ENCODE measurements around the gene PCK2. TPM values are rescaled to one million over a fixed set of nuclear protein-coding genes. Genes with fewer than 3 reads are reported as not detected.
A peak's percentile ranks its signal among the peaks of the same experiment; 100 is the strongest.

The PCK2 gene
- total RNA-seq, 2 experiments from 2014 or later, result 57.4 to 60.3 TPM

DNA sequence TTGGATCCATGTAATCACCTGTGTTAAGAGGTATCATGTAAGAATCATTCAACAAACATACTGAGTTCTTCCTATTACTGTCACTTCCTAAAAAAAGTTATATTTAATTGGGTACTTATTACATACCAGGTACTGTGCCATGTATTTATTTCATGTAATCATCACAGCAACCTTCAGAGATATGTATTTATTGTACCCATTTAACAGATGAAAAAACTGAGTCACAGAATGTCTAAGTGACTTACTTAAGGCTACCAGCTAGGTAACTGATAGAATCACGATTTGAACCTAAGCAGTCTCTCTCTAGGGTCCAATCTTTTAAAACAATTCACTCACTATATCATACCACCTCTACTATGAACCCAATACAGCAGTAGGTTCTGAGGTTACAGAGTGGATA lies 50.3 kb downstream of the PCK2 start:
- H3K4me1 Mint-ChIP-seq, result peaks cover 62% of the 10 kb centered on the region
- H3K27ac Mint-ChIP-seq, result peak overlapping the region; percentile 56
- peak overlapping the region; percentile 100 for H3K4me3 Mint-ChIP-seq
- peaks cover 72% of the 10 kb centered on the region for H3K36me3 Mint-ChIP-seq (ENCODE audit: low read depth)
- no peaks in the 10 kb centered on the region for H3K27me3 Mint-ChIP-seq
- no peak for DNase-seq
- POLR2A ChIA-PET, result no interaction called here
- CTCF ChIA-PET, result interaction anchor here (2.3 kb wide), 1 partner anchor 17 kb away, joined by 14 read pairs; the partner anchor contains the start of gene IRF9
- H3K9me3 Mint-ChIP-seq, result no peaks in the 10 kb centered on the region

- no peaks in the 10 kb centered on the region for H3K27me3 Mint-ChIP-seq
- POLR2A ChIA-PET, result interaction anchor here (3.6 kb wide), 1 partner anchor 15 kb away, joined by 25 read pairs; the partner anchor contains the start of gene IRF9
- peak overlapping the region; percentile 99 for H3K27ac Mint-ChIP-seq
These were observed 51.1 kb downstream of the PCK2 start for GRCh38 chr14:24145219-24145618.

DNA sequence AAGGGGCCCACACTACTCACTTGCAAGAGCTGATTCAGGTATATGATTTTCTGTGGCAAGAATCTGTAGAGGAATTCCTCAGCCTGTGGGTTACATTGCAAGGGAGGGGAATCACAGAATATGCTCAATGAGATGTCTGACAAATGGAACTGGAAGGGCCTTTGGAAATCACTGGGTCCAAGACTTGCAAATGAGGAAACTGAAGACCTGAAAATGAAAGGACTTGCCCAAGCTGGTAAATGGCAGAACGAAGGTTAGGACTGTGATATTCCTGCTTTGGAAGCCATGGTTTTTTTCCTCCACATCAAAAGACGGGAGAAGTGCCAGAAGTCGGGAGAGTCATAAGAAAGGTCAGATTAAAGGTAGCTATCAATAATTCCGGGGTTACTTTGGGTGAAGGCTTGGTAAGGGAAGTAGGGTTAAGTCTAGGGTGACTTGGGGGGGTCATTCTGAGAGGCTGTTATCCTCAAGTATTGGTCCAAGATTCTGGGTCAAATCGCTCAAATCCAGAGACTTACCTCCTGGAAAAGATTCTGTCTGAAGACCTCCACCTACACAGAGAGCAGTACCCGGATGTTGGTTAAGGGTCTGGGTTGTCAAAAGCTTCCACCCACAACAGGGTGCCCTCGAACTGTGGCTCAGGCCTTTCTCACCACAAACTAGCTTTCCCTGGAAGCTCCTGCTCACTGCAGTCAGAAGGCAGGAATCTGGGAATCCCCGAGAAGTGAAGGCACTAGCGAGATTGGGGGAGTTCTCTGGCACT lies 51.8 kb downstream of the PCK2 start:
- ChIA-PET POLR2A (interaction anchor here (1.2 to 3.6 kb wide), 4 partner anchors 8 to 101 kb away, joined by 3 to 25 read pairs (median 6); partner anchors contain the start of genes IRF9 and PSME1), CTCF (interaction anchor here (0.6 to 4.6 kb wide), 7 partner anchors 10 to 285 kb away, joined by 3 to 69 read pairs (median 3); partner anchors contain the start of genes IRF9, KHNYN and PSME1)
- Mint-ChIP-seq H3K27me3 (no peaks in the 10 kb centered on the region), H3K27ac (peak overlapping the region; percentile 99), H3K4me1 (peaks cover 67% of the 10 kb centered on the region), H3K4me3 (peak overlapping the region; percentile 100), H3K9me3 (no peaks in the 10 kb centered on the region), H3K36me3 (ENCODE audit: low read depth) (peaks cover 73% of the 10 kb centered on the region)
- peak; percentile 26 for DNase-seq

More at GRCh38 chr14:24145219-24145618, 51.1 kb downstream of the PCK2 start:
- Mint-ChIP-seq H3K4me3 (peak overlapping the region; percentile 100), H3K36me3 (ENCODE audit: low read depth) (peaks cover 72% of the 10 kb centered on the region), H3K9me3 (no peaks in the 10 kb centered on the region), H3K4me1 (peaks cover 63% of the 10 kb centered on the region)
- CTCF ChIA-PET, result interaction anchor here (1.0 to 4.6 kb wide), 4 partner anchors 9 to 27 kb away, joined by 3 to 69 read pairs (median 4); partner anchors contain the start of genes IRF9 and PSME1
- DNase-seq, result no peak

DNA sequence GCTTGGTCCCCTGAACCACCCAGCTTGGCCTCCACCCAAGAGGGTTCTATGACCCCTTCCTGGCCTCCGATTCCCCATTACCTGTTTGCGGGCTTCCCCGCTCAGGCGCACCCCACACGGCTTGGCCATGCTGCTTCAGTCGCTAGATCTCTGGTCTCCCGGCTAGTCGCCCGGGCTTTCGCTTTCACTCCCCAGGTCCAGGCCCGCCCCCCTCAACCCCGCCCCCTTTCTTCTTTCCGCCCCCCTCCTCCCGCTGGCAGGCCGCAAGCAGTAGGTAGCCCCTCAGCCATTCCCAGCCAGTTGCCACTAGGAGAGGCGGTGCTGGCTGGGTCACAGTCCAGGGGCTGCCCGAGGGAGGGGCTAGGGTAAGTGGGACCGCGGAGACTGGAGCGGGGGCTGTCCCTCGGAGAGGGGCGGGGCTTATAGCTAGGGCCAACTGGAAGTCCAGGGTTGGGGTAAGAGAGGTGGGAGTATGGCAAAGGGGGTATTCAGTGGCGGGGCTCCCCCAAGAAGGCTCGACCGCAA lies 52.4 kb downstream of the PCK2 start, which contains the start of gene PSME2:
Gene PSME2, minus strand, starts transcription at position 158 of the 525 bp plus-strand sequence. Its CDS starts 29 bp downstream, at position 129.
- peaks cover 78% of the 10 kb centered on the region for H3K36me3 Mint-ChIP-seq (ENCODE audit: low read depth)
- CTCF ChIA-PET, result interaction anchor here (0.6 to 4.6 kb wide), 11 partner anchors 9 to 284 kb away, joined by 3 to 69 read pairs (median 4); partner anchors contain the start of genes IRF9, KHNYN and PSME1
- H3K27ac Mint-ChIP-seq, result peak within 1 kb of the TSS; percentile 99

DNA sequence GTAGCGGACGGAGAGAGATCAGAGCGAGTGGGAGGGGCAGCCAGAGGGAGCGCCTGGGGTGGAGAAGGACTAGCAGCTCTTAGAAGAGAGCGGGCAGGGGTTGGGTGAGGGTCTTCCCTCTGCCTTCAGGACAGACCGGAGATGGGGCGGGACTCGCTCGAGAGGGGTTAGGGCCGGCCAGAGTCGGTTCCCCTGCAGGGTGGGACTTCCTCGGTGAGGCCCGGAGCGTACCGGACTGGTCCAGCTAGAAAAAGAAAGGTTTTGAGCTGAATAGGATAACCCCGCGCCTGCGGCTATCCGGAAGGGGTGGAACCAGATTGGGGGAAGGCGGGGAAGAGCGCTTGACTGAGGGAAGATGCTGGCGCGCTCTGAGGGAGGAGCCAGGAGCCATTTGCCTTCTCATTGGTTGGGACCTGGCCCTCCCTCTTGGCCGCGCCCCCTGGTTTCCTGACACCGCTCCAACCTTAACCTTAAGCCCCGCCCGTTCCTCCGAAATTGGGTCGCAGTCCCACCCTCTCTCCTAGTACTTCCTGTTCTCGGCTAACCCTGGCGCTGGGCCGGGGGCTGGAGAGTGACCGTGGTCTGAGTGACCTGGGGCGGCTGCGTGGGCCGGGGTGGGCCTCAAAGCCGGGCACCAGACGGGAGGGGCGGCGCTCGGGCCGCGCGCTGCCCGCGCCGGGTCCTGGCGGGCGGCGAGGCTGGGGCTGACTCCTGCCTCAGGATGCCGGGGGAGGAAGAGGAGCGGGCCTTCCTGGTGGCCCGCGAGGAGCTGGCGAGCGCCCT lies 53.1 kb downstream of the PCK2 start, which contains the start of gene RNF31:
Gene RNF31, plus strand, starts transcription at position 521 of the 783 bp plus-strand sequence. Its CDS starts 201 bp downstream, at position 722.
- peak; percentile 100 for DNase-seq
- Mint-ChIP-seq H3K4me3 (peak within 1 kb of the TSS; percentile 100), H3K4me1 (peaks cover 68% of the 10 kb centered on the region), H3K9me3 (no peaks in the 10 kb centered on the region), H3K36me3 (ENCODE audit: low read depth) (peaks cover 78% of the 10 kb centered on the region), H3K27me3 (no peaks in the 10 kb centered on the region), H3K27ac (peak within 1 kb of the TSS; percentile 99)
- CTCF ChIA-PET, result interaction anchor here (0.7 to 4.6 kb wide), 8 partner anchors 10 to 284 kb away, joined by 3 to 69 read pairs (median 6); partner anchors contain the start of genes IRF9, KHNYN, MDP1 and PSME1
- POLR2A ChIA-PET, result interaction anchor here (1.2 to 3.6 kb wide), 5 partner anchors 10 to 99 kb away, joined by 3 to 25 read pairs (median 7); partner anchors contain the start of genes DCAF11, IRF9, NRL and PSME1

More for the DNA sequence above, 52.4 kb downstream of the PCK2 start, which contains the start of gene PSME2:
- no peaks in the 10 kb centered on the region for H3K9me3 Mint-ChIP-seq
- POLR2A ChIA-PET, result interaction anchor here (1.2 to 3.6 kb wide), 5 partner anchors 9 to 100 kb away, joined by 3 to 25 read pairs (median 7); partner anchors contain the start of genes DCAF11, IRF9, NRL and PSME1
- peak; percentile 93 for DNase-seq
- H3K4me3 Mint-ChIP-seq, result peak within 1 kb of the TSS; percentile 100
- no peaks in the 10 kb centered on the region for H3K27me3 Mint-ChIP-seq
- H3K4me1 Mint-ChIP-seq, result peaks cover 71% of the 10 kb centered on the region

DNA sequence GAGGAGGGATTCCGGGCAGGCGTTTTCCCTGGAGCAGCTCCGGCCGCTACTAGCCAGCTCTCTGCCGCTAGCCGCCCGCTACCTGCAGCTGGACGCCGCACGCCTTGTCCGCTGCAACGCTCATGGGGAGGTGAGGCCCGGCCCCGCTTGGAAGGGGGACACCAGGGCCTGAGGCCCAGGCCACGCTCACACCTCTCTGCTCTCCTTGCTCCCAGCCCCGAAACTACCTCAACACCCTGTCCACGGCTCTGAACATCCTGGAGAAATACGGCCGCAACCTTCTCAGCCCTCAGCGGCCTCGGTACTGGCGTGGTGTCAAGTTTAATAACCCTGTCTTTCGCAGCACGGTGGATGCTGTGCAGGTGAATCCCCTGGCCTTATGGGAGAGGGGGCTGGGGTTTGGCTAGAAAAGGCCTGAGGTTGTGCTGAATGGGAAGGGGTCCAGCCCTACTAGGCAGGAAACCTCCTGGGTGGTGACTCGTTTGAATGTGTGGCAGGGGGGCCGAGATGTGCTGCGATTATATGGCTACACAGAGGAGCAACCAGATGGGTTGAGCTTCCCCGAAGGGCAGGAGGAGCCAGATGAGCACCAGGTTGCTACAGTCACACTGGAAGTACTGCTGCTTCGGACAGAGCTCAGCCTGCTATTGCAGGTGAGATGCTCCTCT lies 53.8 kb downstream of the PCK2 start:
- ChIA-PET POLR2A (interaction anchor here (0.7 to 3.6 kb wide), 2 partner anchors 13 to 33 kb away, joined by 3 to 25 read pairs; partner anchors contain the start of genes DCAF11, IRF9 and NRL), CTCF (interaction anchor here (0.6 to 4.6 kb wide), 7 partner anchors 10 to 1119 kb away, joined by 3 to 69 read pairs (median 7); partner anchors contain the start of genes IRF9, KHNYN and PSME1)
- Mint-ChIP-seq H3K4me3 (peak overlapping the region; percentile 100), H3K27ac (peak overlapping the region; percentile 85), H3K4me1 (peaks cover 65% of the 10 kb centered on the region), H3K9me3 (no peaks in the 10 kb centered on the region), H3K36me3 (ENCODE audit: low read depth) (peaks cover 79% of the 10 kb centered on the region), H3K27me3 (no peaks in the 10 kb centered on the region)
- no peak for DNase-seq

DNA sequence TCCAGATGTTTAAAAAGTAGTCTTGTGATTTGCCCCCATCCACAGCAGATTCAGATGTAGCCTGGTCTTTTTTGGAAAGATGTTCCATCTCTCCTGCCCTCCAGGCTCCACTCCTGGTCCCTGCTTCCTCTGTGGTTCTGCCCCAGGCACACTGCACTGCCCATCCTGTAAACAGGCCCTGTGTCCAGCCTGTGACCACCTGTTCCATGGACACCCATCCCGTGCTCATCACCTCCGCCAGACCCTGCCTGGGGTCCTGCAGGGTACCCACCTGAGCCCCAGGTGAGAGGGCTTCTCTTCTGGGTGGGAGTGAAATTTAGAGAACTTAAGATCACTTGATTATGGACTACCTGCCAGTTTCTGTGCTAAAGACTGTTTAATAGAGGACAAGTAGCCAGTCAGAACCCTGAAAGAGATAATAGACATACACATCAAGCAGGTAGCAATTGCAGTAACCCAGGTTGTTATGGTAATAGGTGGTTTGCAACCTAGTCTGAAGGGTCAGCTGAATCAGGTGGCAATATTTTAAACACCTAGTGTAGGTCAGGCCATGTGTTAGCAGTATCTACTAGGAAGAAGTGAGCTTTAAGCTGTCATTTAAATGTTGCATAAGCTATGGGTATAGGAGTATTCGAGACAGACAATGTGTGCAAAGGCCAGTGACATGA lies 55.3 kb downstream of the PCK2 start:
- peak overlapping the region; percentile 100 for H3K4me3 Mint-ChIP-seq
- no peak overlapping the region for H3K27ac Mint-ChIP-seq
- no peak for DNase-seq
- ChIA-PET CTCF (interaction anchor here (0.5 to 4.6 kb wide), 4 partner anchors 11 to 40 kb away, joined by 3 to 69 read pairs (median 34); partner anchors contain the start of gene IRF9), POLR2A (no interaction called here)
- H3K36me3 Mint-ChIP-seq (ENCODE audit: low read depth), result peaks cover 67% of the 10 kb centered on the region
- H3K4me1 Mint-ChIP-seq, result peaks cover 50% of the 10 kb centered on the region
- H3K27me3 Mint-ChIP-seq, result no peaks in the 10 kb centered on the region
- H3K9me3 Mint-ChIP-seq, result no peaks in the 10 kb centered on the region

GRCh38 chr14:24150061-24150460 lies 56.0 kb downstream of the PCK2 start:
- no peak overlapping the region for H3K4me3 Mint-ChIP-seq
- ChIA-PET POLR2A (no interaction called here), CTCF (interaction anchor here (0.5 to 4.1 kb wide), 4 partner anchors 11 to 285 kb away, joined by 3 to 57 read pairs (median 3); partner anchors contain the start of gene IRF9)
- DNase-seq, result no peak
- no peak overlapping the region for H3K27ac Mint-ChIP-seq
- no peaks in the 10 kb centered on the region for H3K27me3 Mint-ChIP-seq
- peaks cover 49% of the 10 kb centered on the region for H3K4me1 Mint-ChIP-seq
- peaks cover 67% of the 10 kb centered on the region for H3K36me3 Mint-ChIP-seq (ENCODE audit: low read depth)
- no peaks in the 10 kb centered on the region for H3K9me3 Mint-ChIP-seq

- Mint-ChIP-seq H3K36me3 (ENCODE audit: low read depth) (peaks cover 67% of the 10 kb centered on the region), H3K4me1 (peaks cover 46% of the 10 kb centered on the region), H3K27me3 (no peaks in the 10 kb centered on the region), H3K27ac (peak overlapping the region; percentile 66), H3K4me3 (no peak overlapping the region), H3K9me3 (no peaks in the 10 kb centered on the region)
- POLR2A ChIA-PET, result interaction anchor here (0.5 kb wide), 1 partner anchor 9 kb away, joined by 4 read pairs; no protein-coding TSS in a partner anchor
- DNase-seq, result no peak
- CTCF ChIA-PET, result interaction anchor here (0.8 to 4.1 kb wide), 4 partner anchors 11 to 285 kb away, joined by 3 to 57 read pairs (median 3); partner anchors contain the start of gene IRF9
These were observed 56.5 kb downstream of the PCK2 start for GRCh38 chr14:24150567-24150966.

DNA sequence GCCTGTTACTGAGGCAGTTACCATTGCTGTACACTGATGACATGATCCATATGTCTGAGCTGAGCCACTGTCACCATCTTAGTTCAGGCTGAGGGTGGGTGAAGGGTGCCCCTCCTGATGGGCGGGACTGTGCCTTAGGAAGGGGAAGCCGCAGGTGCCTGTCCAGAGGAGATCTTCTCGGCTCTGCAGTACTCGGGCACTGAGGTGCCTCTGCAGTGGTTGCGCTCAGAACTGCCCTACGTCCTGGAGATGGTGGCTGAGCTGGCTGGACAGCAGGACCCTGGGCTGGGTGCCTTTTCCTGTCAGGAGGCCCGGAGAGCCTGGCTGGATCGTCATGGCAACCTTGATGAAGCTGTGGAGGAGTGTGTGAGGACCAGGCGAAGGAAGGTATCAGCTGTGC lies 56.9 kb downstream of the PCK2 start:
- Mint-ChIP-seq H3K27me3 (no peaks in the 10 kb centered on the region), H3K4me3 (no peak overlapping the region), H3K36me3 (ENCODE audit: low read depth) (peaks cover 67% of the 10 kb centered on the region), H3K4me1 (peaks cover 43% of the 10 kb centered on the region), H3K9me3 (no peaks in the 10 kb centered on the region), H3K27ac (peak overlapping the region; percentile 66)
- no peak for DNase-seq
- ChIA-PET POLR2A (interaction anchor here (0.5 kb wide), 1 partner anchor 9 kb away, joined by 4 read pairs; no protein-coding TSS in a partner anchor), CTCF (interaction anchor here (1.0 to 4.1 kb wide), 3 partner anchors 10 to 13 kb away, joined by 3 to 57 read pairs (median 5); partner anchors contain the start of genes EMC9 and IRF9)
